GM13977 (cell line): ENCODE results near the gene CASZ1.

Experiments used
- DNase-seq: peaks from one replicate; pipeline ENCODE4 v3.0.0; 2012; ENCODE audit warnings: low spot score
- in situ Hi-C: fragments of 300-500 bp; cut with MboI; formaldehyde crosslinking; loops from one replicate; pipeline ENCODE4 v1.12.0; 2022; ENCODE audit warnings: low sequenced_read_pairs, low pct_unique_long_range_greater_than_20kb, mixed read lengths, inconsistent platforms; ENCODE audit not compliant: unreplicated experiment
- TF ChIP-seq, protein P1 (sequence below): IDR thresholded peaks from 2 replicates; pipeline ENCODE4 v1.5.1; 2012; ENCODE audit warnings: mild to moderate bottlenecking, control low read depth; ENCODE audit not compliant: insufficient read depth; ENCODE audit errors: extremely low read depth, missing control alignments

The CASZ1 gene

GRCh38 chr1:10724948-10725847, 71.2 kb downstream of the CASZ1 start:
- no peak for DNase-seq
- TF ChIP-seq, protein P1, sequence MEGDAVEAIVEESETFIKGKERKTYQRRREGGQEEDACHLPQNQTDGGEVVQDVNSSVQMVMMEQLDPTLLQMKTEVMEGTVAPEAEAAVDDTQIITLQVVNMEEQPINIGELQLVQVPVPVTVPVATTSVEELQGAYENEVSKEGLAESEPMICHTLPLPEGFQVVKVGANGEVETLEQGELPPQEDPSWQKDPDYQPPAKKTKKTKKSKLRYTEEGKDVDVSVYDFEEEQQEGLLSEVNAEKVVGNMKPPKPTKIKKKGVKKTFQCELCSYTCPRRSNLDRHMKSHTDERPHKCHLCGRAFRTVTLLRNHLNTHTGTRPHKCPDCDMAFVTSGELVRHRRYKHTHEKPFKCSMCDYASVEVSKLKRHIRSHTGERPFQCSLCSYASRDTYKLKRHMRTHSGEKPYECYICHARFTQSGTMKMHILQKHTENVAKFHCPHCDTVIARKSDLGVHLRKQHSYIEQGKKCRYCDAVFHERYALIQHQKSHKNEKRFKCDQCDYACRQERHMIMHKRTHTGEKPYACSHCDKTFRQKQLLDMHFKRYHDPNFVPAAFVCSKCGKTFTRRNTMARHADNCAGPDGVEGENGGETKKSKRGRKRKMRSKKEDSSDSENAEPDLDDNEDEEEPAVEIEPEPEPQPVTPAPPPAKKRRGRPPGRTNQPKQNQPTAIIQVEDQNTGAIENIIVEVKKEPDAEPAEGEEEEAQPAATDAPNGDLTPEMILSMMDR = no peak
- in situ Hi-C loops = no loop called here

GRCh38 chr1:10724511-10724910, 71.9 kb downstream of the CASZ1 start:
- TF ChIP-seq, protein P1 = no peak
- in situ Hi-C loops = no loop called here
- DNase-seq = no peak

DNA sequence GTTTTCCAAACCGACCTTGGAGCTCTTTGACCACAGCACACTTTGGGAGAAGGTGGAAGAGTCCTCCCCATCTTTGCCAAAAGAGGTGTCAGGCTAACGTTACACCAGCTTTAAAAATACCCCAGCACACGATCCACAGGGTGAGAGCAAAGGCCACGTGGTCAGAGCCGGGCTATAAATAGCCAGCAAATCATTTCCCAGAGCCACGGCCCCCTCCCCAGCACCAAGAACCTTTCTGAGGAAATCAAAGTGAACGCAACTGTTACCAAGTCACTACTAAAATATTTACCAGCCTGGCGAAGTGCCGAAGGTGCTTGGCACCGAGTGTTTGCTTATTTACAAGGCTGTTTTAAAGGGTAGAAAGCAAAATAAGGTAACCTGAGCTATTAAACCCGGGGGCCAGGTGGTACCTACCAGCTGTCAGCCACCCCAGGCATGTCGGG, 72.4 kb downstream of the CASZ1 start:
- TF ChIP-seq, protein P1 = no peak
- in situ Hi-C loops = no loop called here
- no peak for DNase-seq

DNA sequence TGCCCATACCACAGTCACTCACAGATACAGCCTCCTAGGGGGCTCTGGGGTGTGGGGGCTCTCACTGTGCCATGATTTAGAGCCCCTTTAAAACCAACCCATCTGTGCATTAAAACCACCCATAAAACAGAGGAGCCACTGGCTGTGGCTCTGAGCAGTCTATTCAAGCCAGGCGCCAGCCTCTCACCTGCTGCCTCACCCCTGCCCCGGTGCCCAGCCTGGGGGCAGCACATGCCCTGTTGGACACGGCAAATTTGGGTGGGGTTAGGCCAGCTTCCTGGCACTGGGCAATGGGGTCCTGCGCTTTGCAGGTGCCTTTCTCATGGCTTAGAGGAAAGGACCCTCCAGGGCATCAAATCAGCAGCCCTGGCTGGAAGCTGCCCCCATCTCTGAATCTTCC, 73.1 kb downstream of the CASZ1 start:
- no peak for DNase-seq
- TF ChIP-seq, protein P1 = no peak
- in situ Hi-C loops = no loop called here

- TF ChIP-seq, protein P1 = no peak
- in situ Hi-C loops = no loop called here
- no peak for DNase-seq
These were observed 73.6 kb downstream of the CASZ1 start for GRCh38 chr1:10722803-10723202.

DNA sequence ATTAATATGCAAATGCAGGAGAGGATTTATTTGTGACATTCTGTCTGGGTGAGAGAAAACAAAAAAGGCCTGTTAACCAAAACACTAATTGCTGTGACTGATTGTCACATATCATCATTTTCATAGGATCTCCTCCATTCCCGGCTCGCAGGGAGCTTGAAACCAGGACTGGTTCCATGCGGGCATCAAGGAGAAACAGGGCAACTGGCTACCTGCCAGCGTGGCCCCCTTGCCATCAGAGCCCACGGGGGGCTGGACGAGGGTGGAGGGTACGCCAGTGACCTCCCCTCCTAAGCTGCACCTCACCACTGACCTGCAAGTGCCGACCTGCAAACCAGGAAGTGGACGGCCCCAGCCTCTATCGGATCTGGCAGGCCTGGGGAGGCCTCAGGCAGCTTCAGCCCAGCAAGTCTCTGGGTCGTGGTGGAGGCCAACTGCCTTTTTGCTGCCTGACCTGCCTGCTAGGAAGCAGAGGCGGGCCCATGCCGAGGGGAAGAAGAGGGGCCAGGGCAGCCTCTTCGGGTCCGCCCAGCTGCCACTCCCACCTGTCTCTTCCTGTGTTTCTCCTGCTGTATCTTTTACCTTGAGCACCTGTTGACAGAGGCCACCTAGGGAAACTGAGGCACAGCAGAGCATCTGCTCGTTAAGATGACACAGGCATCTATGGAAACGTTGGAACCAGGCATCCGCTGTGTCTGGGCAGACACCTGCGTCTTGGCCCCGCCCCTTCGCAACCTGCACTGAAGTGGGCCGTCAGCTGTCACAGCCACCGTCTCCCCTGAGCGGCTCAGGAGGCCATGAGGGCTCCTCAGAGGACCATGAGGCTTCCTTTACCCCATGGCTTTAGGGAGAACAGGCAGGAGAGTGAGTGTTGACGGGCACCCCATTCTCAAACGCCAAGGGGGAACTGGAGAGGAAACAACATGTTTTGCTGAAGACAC, 74.8 kb downstream of the CASZ1 start:
- DNase-seq = no peak
- TF ChIP-seq, protein P1 = no peak
- in situ Hi-C loops = no loop called here
